ENCODE data around the gene SCRG1.
A peak's percentile ranks its signal among the peaks of the same experiment; 100 is the strongest.

The SCRG1 gene

GRCh38 chr4:173411106-173411693, 12.3 kb upstream of the SCRG1 start:
- no peak for DNase-seq (ENCODE audit: low spot score)

DNA sequence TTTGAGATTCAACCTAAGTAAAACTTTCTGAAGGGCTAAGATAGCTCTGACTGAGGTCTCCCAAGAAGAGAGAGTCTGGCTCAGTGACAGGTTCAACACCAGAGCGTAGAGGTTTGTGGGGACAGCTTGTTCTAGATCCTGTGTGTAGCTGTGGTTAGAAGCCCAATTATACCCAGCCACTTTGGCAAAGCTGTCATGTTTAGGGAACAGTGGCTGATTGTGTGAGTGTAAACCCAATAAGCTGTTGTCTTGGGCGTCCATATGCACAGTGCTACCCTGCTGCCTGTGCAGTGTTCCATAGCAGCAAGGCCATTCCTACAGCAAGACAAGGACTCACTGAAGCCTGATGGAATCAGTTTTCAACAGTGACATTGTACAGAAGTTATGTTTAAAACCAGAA, 11.2 kb upstream of the SCRG1 start:
- DNase-seq (ENCODE audit: low spot score): peak; percentile 79

DNA sequence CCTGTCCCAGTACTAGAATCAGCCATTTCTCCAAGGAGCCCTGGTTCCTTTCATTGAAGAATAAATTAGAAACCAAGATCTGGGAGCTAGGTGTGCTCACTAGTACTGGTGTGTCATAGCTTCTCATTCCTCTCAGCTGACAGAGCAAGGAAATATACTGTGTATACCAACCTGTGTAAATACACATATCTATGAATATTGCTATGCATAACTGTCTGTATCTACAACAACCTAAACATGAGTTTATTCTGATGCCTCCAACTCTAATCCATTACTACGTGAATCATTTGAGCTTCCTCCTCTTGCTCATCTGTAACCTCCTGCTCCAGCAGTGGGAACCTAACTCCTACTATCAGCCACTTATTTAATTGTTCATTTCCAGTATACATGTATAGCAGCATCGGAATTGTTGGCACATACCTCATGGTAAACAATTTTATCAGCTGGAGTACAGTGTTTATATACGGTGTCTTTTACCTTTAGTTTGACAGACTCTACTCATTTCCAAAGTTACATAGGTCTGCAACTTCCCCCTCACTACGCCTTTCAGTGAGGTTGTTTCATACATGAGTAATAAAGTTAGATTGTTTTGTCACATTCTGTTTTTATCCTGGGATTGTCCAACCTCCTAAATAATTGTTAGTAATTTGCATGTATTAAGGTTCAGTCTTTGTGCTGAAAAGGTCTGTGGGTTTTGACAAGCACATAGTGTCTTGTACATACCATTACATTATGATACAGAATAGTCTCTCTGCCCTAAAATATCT, 7.1 kb upstream of the SCRG1 start:
- no peak for DNase-seq (ENCODE audit: low spot score)

GRCh38 chr4:173404296-173404865, 5.5 kb upstream of the SCRG1 start:
- no peak for DNase-seq (ENCODE audit: low spot score)

- no peak for DNase-seq (ENCODE audit: low spot score)
Measured at GRCh38 chr4:173403051-173403450, 4.1 kb upstream of the SCRG1 start.

GRCh38 chr4:173401063-173401462, 2.1 kb upstream of the SCRG1 start:
- DNase-seq (ENCODE audit: low spot score): no peak

DNA sequence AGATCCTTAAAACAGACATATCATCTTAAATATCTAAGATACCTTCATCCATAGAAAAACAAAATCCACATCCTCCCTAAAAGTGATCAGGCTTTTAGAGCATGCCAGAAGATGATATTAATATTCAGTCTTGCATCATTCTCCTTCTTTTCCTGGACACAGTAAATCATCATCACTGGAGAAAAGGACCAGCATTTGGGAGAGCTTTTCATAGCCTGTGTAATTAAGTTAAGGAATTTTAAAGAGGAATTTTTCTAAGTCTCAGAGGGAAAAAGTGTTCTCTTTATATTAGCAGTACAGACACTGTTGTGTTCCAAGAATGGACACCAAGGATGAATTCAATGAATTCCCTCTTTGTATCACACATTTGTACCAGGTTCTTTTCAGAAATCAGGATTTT, 696 bp downstream of the SCRG1 start:
- no peak for DNase-seq (ENCODE audit: low spot score)

- DNase-seq (ENCODE audit: low spot score): no peak
Measured at GRCh38 chr4:173397604-173398003, 1.3 kb downstream of the SCRG1 start.

DNA sequence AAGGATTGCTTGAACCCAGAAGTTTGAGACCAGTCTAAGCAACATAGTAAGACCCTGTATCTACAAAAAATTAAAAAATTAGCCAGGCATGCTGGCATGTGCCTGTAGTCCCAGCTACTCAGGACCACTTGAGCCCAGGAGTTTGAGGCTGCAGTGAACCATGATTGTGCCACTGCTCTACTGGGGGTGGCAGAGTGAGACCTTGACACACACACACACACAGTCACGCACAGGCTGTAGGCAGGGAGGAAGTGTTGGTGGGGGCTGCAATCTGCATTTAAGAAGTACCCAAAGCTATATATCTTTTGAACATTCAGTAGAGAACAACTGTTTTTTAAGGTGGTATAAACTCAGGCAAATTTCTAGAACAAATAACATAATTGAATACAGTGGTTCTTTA, 7.2 kb downstream of the SCRG1 start:
- DNase-seq (ENCODE audit: low spot score): no peak

DNA sequence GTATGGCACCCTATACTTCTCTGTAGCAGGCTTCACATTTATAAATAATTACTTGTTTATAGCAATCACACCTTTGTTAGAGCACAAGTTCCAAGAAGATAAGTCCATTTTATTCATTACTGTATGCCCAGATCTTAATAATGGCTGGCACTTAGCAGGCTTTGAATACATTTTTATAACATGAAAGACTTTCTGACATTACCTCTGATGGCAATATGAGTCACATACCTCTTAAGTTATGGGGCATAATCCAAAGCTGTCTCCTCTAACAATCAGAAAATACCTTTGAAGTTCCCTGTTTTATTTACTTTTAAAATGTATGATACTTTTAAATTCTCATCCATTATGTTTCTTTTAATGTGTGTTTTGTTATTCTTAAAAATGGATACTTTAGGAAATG, 12.2 kb downstream of the SCRG1 start:
- no peak for DNase-seq (ENCODE audit: low spot score)

GRCh38 chr4:173382349-173382748, 16.6 kb downstream of the SCRG1 start:
- no peak for DNase-seq (ENCODE audit: low spot score)

- DNase-seq (ENCODE audit: low spot score): no peak
Measured at GRCh38 chr4:173381610-173382009, 17.3 kb downstream of the SCRG1 start.

DNA sequence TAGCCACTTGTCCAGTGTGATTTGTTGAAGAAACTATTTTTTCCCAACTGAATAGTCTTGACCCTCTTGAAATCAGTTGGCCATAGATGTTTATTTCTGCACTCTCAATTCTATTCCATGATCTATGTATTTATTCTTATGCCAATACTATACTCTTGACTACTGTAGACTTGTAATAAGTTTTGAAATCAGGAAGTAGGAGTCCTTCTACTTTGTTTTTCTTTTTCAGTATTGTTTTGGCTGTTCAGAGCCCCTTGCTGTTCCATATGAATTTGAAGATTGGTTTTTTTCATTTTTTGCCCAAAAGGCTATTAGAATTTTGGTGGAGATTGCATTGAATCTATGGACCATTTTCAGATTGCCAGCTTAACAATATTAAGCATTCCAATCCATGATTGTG, 17.9 kb downstream of the SCRG1 start:
- no peak for DNase-seq (ENCODE audit: low spot score)

- no peak for DNase-seq (ENCODE audit: low spot score)
Measured at GRCh38 chr4:173379929-173380328, 19.0 kb downstream of the SCRG1 start.

- DNase-seq (ENCODE audit: low spot score): no peak
Measured at GRCh38 chr4:173374588-173374987, 24.3 kb downstream of the SCRG1 start.

GRCh38 chr4:173371292-173372192, 27.4 kb downstream of the SCRG1 start:
- peak; percentile 82 for DNase-seq (ENCODE audit: low spot score)

- peak; percentile 97 for DNase-seq (ENCODE audit: low spot score)
Measured at GRCh38 chr4:173370477-173371291, 28.2 kb downstream of the SCRG1 start, which contains the start of gene SAP30. SAP30 (plus strand) TSS chr4:173370954; CDS start chr4:173371183, 229 bp downstream.

- DNase-seq (ENCODE audit: low spot score): no peak
Measured at GRCh38 chr4:173370130-173370476, 28.8 kb downstream of the SCRG1 start.

DNA sequence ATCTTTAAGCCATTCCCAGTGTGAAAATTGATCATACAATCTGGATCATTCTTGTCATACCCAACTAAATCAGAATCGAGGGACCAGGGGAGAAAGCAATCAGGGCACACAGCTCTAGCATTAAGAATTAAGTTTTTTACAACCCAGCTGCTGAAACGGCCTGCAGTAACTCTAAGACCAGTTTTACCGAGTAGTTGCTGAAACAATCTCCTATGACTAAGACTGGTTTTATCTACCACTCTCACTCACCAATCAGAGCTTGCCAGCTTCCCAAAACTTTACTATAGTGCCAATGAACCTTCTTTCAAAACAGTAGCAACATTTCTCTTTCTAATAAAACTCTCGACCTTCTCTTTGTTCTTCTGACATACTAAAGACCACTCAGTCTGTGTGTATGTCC, 31.0 kb downstream of the SCRG1 start:
- DNase-seq (ENCODE audit: low spot score): no peak

- no peak for DNase-seq (ENCODE audit: low spot score)
Measured at GRCh38 chr4:173367285-173367684, 31.6 kb downstream of the SCRG1 start.

DNA sequence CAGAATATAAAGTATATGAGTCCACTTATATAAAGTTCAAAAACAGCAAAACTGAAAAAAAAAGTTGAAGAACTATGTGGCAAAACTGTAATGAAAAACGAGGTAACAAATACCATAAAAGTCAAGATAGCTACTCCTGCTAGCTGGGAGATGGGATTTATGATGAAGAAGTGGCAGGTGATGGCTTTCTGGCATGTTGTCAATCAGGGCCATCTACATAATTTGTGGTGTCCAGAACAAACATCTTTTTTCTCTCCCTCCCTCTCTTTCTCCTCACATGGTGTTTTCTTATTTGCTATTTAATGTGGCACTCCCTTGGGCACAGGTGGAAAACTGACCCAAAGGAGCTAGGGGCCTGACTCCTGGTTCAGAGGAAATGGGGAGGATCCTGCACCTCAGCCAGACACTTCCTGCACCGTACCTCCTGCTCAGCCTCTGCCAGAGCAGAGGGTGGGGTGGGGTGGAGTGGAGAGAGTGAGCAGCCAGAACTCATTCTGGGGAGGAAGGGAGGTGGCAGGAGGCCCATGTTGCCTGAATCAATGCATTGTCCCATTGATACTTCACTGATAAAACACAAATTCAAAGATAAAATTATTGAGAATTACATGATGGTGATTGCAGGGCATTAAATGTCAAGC, 33.4 kb downstream of the SCRG1 start:
- no peak for DNase-seq (ENCODE audit: low spot score)

Data from putamen (tissue), 1 donor.